Renal pelvis (tissue), 1 donor: ENCODE results near the gene SMIM45.
A peak's percentile ranks its signal among the peaks of the same experiment; 100 is the strongest.

Experiments used
- DNase-seq: peaks from one replicate; pipeline ENCODE4 v3.0.0-alpha.2; 2013

SMIM45 gene

DNA sequence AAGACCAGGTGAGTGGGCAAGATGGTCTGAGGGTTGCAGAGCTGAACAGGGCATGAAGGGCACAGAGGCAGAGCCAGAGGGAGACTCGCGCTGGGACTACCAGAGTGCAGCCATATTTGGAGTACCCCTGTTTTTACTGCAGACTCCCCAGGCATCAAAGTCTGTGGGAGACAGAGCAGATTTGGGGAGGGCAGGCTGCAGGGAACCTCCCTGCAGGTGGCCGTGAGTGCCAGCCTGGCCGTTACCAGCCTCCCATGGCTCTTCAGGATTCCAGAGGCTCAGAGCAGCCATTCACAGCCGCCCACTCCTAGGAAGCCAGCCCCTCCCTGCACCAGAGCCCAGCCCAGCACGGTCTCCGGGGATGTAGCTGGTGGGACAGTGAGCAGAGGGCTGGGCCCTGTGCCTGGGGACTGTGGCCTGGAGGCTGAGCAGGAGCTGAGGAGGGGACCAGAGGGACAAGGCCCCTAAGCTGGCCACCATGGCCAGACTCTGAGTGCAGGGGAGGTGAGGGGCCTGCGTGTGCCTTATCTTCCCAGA, 17.2 kb downstream of the SMIM45 start, which contains the start of gene SEPTIN3:
TSS of gene SEPTIN3 (plus strand) at position 334 of the 537 bp plus-strand sequence. CDS start 2,050 bp downstream, outside the sequence.
- DNase-seq, result no peak

DNA sequence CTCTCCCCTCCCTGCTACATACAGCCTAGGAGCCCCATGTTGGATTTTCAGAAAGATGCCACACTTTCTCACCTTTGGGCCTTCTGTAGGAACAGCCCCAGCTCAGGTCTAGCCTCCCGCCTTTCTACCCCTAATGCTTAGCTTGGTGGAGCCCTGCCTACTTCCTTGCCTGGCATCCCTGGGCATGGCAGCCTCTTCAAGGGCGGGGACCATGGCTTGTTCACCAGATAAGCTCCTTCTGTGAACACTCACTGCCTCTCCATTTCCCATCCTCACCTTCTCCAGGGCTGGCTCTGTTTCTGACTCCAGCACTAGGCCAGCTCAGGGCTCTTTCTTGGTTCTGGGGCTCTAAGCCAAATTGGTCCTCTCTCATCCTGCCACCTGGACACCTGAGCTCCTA, 18.7 kb downstream of the SMIM45 start:
- DNase-seq, result no peak

DNA sequence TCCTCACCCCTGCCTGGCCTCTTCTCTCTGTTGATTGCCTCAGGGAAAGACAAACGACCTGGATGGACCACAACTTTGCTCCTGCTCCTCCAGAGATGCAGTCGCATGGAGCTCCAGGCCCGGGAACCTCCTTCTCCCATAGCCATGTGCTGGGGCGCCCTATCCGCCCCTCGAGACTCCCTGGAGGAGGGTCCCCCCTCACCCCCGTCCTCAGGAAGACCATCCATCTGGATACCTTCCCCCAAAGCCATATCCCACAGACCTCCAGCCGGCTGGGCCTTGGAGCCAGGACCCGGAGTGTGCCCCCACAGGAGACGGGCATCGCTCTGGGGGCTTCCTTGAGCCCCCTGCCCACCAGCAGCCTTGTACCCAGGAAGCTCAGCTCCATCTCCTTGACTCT, 19.5 kb downstream of the SMIM45 start:
- DNase-seq, result no peak

DNA sequence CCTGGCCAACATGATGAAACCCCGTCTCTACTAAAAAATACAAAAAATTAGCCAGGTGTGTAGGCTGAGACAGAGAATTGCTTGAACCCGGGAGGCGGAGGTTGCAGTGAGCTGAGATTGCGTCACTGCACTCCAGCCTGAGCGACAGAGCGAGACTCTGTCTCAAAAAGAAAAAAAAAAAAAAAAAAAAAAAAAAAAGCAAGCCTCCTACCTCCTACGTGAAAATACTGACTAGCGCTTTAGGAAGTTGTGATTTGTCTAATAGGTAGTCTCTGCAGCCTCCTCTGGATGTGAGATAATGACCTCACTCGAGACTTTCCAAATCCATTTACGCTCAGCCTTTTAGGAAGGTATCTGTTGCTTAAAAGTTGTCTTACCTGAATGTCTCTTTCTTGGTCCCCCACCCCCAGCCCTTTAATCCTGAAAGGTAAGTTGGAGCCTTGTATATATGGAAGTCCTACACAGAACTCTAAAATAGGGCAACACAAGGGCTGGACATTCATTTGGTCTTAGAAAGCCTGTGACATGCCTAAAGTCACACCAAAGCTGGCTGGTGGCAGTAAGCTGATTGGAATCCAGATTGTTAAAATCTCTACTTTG, 22.8 kb downstream of the SMIM45 start:
- no peak for DNase-seq

DNA sequence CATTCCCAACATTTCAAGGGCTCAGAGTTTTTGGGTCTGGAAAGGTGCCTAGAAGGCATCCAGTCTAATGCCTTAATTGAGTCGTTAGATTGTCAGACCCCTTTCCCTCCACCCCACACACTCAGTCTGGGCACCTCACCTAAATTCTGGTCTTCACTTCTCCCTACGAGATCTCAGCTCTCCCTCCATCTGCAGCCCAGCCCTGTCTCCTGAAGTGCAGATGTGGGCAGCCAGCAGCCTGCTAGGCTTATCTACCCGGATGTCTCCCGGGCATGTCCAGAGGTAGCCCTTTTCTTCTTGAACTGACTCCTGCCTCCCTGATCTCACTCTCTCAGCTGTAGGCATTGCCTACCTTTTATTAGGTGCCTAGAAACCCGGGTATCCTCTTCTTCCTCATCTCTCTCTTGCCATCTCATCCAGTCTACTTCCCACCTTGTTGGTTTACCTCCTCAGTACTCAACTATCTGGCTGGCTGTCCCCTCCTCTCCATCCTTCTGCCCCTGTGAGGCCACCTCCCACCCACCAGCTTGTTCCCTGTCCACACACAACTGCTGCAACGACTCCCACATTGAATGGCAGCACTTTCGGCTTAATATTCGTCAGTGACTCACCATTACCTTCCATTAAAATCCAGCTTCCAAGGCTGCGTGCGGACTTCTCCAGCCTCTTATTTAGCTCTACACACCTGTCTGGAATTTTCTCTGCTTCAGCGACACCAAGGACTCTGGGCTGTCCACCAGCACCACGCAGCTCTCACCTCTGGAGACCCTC, 23.5 kb downstream of the SMIM45 start:
- DNase-seq, result no peak

DNA sequence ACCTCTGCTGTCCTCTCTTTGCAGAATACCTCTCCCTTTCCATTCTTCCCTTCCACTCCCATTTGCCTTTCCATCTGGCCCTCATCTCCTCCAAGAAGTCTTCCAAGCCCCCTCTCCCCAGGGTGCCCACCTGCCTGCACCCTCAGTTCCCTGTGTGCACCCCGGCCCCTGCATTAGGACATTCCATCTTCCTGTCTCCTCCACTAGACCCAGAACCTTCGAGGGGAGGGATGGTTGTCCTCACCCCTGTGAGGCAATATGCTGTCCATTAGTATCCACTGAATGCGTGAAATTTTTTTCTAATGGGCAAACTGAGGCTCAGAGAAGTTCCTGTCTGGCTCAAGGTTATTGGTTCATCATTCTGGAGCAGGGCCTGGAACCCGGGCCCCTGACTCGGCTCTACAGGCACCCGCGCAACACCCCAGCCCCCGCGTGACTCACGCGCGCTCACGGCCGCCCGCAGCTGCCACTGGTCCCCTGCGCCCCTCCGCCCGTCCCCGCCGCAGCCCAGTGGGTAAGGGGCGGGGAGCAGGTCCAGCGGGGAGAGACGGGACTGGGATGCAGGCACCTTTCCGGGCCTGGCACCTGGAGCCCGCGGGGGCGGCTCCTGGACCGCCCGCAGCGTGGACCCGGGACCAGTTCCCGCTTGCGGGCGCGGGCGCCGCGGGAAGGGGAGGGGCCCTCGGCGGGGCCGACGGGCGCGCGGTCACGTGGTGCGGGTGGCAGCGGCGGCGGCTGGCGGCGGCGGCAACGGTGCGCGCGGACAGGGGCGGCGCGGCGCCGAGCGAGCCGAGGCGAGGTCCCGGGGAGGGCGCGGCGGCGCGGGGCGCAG, 24.3 kb downstream of the SMIM45 start:
- DNase-seq, result no peak

DNA sequence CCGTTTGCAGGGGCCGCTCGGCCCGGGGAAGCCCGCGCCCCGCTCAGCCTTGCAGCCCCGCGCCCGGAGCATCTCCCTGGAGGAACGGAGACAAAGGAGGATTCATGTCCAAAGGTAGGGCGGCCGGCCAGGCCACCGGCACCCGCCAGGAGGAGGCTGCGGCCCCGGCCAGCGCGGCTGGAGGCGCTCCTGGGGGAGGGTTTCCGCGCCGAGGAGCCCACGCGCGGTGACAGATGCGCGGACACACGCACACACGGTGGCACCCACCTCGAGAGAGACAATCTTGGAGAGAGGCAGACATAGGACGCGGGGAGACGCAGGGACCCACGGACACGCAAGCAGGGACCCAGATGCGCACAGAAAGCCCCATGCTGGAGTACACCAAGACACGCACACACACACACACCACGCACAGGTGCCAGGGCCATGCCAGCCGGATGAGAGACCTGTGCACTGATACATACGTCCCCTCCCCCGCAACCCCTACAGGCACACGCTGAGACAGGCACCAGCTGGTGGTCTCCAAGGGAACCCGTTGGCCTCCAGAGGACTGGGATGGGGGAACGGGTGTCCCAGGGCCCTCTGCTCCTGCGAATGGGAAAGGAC, 25.1 kb downstream of the SMIM45 start:
- DNase-seq, result peak; percentile 70

DNA sequence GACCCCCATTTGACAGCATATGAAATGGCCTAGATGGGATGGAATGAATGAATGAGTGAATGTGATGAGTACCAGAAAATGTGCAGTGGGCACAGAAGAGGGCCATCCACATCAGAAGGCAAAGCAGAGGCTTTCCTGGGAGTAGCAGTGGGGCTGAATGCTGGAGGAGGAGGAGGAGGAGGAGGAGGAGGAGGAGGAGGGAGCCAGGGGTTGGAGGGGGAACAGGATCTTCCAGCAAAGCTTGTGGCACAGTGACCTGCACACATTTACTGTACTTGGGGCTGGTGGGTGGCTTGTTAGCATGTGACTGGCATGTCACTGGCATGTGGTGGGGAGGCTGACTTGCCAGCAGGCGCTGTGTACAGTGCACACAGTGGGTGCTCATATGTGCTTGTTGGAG, 26.8 kb downstream of the SMIM45 start:
- no peak for DNase-seq

DNA sequence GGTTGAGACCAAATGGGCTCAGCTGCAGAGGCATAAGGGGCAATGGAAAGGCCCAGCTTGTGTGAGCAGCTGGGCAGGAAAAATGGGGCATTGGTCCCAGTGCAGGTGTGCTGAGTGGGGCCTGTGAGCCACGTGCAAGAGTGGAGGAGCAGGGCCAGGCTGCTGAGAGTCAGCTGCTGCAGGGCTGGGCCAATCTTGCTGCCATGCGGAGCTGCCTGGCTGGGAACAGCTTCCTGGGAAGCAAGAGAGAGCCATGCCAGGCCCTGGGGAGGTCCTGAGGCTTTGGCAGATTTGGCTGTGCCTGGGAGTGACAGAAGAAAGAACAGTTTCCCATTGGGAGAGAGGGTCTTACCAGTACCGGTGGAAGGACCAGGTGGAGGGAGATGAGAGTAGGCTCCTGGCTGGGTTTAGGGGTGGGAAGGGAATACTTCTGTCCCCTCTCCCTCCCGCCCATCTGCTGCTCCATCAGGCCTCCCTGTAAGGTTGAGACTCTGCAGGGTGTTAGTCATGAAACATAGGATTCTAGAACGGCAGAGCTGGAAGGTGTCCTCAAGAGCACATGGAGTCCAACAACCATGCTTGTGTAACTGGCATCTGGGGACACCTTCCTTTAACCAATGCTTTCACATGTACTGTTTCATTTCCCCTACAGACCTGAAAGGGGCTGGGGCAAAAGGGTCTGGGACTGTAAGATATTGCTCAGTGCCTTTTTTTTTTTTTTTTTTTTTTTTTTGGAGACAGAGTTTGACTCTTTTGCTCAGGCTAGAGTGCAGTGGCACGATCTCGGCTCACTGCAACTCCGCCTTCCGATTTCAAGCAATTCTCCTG, 27.7 kb downstream of the SMIM45 start:
- no peak for DNase-seq

DNA sequence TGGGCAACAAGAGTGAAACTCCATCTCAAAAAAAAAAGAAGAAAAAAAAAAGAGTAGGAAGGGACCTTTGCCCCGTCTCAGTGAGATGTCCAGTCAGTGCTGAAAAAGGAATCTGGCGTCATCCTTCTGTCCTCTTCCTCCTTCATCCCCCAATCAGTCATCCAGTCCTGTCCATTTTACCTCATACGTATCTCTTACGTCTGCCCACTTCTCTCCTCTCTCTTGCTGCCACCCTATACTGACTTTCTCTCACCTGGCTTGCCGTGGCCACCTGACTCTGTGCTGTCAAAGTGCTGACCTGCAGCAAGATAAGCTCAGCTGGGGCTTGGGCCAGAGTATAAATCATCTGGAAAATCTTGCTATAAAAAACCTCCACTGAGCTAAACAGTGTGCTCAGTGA, 30.9 kb downstream of the SMIM45 start:
- no peak for DNase-seq

DNA sequence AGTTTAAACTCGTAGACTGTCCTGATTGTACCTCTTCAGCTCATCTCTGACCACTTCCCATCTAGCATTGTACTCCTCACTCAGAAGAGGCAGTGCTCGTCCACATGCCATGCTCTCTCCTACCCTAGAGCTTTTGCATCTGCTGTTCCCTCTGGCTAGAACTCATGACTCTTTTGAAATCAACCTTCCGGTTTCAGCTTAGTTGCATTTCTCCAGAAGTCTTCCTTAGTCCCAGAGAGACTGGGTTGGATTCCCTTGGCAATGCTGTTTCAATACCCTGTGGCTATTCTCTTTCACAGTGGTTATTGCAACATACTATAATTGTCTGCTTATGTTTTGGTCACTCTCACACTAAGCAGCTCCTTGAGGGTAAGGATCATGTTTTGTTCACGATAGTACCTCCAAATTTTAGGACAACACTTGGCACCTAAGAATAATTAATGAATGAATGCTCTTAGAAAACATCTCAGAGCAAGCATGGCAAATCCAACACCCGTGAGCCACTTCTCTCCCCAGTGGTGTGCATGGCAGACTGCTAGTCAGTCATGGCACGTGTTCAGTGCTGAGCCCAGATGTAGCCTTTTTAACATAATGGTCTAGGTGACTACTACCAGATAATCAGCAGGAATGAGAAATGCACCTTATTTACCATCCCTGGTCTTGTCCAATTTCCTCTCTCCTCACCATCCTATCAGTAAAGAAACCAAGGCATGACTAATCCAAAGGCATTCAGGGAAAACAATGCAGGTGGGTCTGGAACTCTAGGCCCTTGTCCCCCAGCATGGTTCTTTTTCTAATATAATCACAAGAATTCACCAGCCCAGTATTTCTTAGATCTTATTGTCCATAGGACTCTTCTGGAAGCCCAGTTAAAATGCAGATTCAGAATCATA, 31.8 kb downstream of the SMIM45 start:
- DNase-seq, result no peak

DNA sequence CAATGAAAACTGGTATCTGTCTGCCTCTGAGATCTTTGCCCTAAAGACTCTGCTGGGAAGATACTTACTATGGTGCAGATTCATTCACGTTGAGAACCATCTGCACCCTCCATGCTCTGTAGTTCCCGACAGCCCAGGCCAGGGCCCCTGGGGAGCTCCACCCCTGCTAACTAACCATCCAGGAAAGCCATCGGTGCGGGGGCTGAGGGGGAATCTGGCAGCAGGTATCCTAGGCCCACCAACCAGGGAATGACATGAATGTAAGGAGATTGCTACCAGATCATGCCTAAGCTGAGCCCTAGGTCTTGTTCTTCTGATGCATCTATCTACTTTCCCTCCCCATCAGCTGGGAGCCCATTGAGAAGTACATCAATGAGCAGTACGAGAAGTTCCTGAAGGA, 35.3 kb downstream of the SMIM45 start:
- DNase-seq, result no peak

DNA sequence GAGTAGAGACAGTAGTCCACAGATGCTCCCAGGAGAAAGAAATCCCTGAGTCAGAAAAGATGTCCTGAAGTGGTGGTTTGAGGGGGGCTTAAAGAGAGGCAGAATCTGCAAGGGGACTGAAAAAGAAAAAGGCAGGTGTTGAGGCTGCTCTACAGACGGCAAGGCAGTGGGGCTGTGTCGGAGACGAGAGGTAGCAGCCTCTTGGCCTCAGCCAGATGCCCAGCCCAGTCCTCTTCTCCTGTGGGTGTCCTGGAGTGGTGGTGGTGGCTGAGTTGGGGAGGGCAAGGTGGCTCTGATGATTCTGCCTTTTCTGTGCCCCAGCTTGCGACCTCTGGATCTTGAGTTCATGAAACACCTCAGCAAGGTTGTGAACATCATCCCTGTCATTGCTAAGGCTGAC, 37.3 kb downstream of the SMIM45 start:
- no peak for DNase-seq

DNA sequence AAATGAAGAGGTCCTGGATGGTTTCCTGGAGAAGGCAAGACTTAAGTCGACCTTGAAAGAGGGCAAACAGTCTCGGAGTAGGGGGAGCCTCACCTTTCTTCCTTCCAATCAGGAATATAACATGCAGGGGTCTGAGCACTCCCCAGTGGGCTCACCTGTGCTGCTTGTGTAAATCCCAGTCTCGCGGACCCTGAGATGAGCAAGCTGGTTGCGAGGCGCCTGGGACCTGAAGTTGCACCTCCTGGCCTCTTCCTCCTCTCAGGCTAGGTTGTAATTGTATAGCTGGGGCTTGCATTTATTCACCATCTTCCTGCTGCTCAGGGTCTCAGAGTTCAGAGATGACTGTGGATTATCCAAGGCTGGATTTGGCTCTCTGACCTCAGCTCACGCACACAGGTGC, 39.2 kb downstream of the SMIM45 start:
- DNase-seq, result no peak

DNA sequence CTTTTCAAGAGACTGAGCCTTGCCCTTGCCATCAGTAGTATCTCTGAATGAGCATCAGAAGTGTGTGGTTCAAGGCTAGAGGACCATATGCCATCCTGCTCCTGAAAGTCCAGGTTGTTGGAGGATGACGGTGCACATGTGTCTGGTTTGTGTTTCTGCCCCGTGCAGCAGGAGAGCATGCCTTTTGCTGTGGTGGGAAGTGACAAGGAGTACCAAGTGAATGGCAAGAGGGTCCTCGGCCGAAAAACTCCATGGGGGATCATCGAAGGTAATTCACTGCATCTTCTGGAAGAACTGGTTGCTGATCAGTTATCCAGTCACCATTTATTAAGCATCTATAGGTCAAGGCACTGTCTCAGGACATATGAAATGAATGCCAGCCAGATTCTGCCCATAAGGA, 40.5 kb downstream of the SMIM45 start:
- DNase-seq, result no peak

DNA sequence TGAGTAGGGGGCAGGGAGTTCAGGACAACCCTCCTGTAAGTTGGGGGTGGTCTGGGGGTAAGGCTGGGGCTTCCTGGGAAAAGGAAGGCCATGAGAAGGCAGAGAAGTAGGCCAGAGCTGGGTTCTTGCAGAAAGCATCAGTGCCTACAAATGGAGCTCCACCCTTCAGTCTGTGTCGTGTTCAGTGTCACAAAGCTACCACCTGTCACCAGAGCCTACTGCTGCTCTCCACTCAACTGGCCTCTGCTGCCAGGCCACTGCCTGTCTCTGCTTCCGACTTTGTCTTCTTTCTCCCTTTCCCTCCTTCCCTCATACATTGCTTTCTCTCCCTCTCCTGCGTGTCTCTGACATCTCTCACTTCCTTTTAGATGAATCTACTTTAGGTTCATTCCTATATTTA, 43.3 kb downstream of the SMIM45 start:
- DNase-seq, result no peak

DNA sequence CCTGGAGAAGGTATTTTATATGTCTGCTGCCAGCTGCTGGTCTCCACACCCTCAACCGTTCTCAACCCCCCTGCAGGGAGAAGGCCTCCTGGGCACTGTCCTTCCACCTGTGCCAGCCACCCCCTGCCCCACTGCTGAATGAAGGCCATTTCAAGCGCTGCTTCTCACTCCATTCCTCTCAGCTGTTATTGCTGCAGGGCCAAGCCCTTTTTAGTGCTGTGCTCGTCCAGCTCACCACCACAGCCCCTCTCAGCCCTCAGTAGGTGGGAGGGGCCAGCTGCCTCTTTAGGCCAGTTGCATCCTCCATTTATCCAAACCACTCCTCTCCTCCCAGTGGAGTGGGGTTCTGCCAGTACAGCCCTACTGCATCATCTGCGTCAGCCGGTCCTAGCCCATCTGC, 44.9 kb downstream of the SMIM45 start:
- no peak for DNase-seq

DNA sequence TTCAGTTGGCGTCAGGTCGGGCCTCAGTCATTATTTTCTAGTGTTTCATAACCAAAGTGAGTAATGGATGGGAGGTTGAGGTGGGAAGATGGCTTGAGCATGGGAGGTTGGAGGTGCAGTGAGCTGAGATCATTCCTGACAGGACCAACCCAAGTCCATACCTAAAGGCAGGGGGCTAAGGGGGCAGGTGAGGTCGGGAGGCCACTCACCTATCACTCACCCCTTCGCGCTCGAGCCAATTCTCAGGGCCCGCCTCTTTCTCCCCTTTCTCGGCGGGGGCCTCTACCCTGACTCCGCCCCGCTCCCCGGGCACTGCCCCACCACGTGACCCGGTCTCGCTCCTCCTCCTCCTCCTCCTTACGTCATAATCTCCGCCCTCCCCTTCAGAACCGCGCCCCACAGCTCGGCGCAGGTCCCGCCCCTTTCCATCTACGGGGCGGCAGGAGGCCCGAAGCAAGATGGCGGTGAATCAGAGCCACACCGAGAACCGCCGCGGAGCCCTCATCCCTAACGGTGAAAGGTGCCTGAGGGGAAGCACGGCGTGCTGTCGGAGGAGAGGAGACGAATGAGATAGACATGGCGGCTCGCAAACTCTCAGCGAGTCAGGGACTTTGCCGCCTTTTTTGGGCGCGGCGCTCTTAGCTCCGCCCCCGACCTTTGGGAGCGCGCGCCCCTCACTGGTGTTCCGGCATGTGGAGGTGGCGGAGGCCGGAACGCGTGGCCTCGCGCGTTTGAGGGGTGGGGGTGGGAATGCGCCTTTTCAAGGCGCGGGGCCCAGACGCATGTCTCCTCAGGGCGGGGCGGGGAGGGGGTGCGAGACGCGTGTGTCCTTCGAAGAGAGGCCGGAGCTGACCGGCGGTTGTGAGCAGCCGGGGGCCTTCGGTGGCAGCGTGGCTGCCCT, 46.7 kb downstream of the SMIM45 start, which contains the start of gene WBP2NL:
TSS of gene WBP2NL (plus strand) at position 428 of the 901 bp plus-strand sequence. CDS start at position 459, 31 bp downstream.
- peak; percentile 76 for DNase-seq

DNA sequence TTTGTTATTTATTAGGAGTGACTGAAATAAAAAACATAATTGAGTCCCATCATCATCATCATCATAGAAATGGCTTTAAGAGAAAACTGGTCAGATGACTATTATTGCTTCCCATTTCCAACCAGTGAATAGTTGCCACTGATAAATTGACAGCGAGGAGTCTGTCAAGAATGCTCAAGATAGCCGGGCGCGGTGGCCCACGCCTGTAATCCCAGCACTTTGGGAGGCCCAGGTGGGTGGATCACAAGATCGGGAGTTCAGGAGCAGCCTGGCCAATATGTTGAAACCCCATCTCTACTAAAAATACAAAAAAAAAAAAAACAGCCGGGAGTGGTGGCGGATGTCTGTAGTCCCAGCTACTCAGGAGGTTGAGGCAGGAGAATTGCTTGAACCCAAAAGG, 48.5 kb downstream of the SMIM45 start:
- no peak for DNase-seq
